ENCODE measurements around the gene ITGB1.

DNA sequence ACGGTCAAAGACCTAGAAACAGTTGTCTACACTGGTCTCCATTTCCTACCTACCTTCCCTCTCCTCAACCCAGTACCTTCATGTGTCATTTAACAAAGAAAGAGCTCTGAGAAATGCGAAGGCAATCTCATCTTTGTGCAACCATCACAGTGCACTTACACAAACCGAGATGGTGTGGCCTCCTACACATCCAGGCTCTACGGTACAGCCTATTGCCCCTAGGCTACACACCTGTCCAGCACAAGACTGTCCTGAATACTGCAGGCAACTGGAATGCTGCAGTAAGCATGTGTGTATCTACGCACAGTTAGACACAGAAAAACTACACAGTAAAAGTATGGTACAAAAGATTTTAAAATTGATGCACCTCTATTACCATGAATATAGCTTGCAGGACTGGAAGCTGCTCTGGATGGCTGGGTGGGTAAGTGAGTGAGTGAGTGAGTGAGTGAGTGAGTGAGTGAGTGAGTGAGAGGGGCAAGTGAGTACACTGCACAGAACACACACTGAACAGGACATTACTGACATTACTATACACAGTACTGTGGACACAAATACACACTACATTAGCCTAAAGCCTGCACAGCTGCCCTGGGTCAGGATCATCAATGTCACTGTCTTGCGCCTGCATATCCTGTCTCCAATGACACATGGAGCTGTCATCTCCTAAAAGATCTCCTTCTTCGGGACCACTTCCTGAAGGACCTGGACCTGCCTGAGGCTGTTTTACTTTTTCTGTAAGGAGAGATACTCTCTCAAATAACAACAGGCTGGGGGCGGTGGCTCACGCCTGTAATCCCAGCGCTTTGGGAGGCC lies 18.5 kb downstream of the ITGB1 start:
- TF ChIP-seq, protein P1, sequence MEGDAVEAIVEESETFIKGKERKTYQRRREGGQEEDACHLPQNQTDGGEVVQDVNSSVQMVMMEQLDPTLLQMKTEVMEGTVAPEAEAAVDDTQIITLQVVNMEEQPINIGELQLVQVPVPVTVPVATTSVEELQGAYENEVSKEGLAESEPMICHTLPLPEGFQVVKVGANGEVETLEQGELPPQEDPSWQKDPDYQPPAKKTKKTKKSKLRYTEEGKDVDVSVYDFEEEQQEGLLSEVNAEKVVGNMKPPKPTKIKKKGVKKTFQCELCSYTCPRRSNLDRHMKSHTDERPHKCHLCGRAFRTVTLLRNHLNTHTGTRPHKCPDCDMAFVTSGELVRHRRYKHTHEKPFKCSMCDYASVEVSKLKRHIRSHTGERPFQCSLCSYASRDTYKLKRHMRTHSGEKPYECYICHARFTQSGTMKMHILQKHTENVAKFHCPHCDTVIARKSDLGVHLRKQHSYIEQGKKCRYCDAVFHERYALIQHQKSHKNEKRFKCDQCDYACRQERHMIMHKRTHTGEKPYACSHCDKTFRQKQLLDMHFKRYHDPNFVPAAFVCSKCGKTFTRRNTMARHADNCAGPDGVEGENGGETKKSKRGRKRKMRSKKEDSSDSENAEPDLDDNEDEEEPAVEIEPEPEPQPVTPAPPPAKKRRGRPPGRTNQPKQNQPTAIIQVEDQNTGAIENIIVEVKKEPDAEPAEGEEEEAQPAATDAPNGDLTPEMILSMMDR (conservative IDR thresholded peaks at IDR 0.05; ENCODE audit: low read depth, low read length) = no peak
- TF ChIP-seq EZH2 (IDR thresholded peaks at IDR 0.05; ENCODE audit: borderline replicate concordance, low read depth, low read length, poor library complexity, severe bottlenecking) = no peak

Measured in A673 (cell line).